SK-N-SH (cell line): ENCODE data around the gene AMMECR1. TPM values are rescaled to one million over a fixed set of nuclear protein-coding genes. Genes with fewer than 3 reads are reported as not detected.

Experiments
- CTCF ChIA-PET: fragments of 300-600, 350-600 bp; formaldehyde crosslinking; extraction: SDS; loops from one replicate; lab custom pipeline; 2021; lab: Yijun Ruan, JAX
- POLR2A ChIA-PET: fragments of 350-600 bp; sonication (Branson Sonifier 250); formaldehyde crosslinking; extraction: SDS; loops from one replicate; lab custom pipeline; 2020; ENCODE audit warnings: antibody characterized with exemption, inconsistent platforms; lab: Yijun Ruan, JAX
- DNase-seq: peaks from one replicate; pipeline ENCODE4 v3.0.0; 2012
- H2AFZ ChIP-seq: fragments of 200-600 bp; sonication (generic); 2 replicates; pipeline ENCODE4 v1.8.1; 2016; ENCODE audit warnings: antibody characterized with exemption, mild to moderate bottlenecking, low read depth
- H3F3A ChIP-seq: fragments of 200-600 bp; sonication (generic); replicated peaks from 2 replicates; pipeline ENCODE3; 2016; ENCODE audit warnings: antibody characterized with exemption, mild to moderate bottlenecking; ENCODE audit not compliant: insufficient read depth
- H3K27ac ChIP-seq, 2 experiments: fragments of 200-500 bp in 1 of 2; fragments of 200-600 bp in 1 of 2; sonication (Bioruptor generic) in 1 of 2; sonication (generic), shearing (Covaris generic) in 1 of 2; 2 replicates each; pipeline versions ENCODE4 v1.5.1 to v1.6.1; 2014 to 2016; ENCODE audit warnings: low read depth in 2 of 2, inconsistent platforms in 1 of 2, low read length in 1 of 2, mild to moderate bottlenecking in 1 of 2, mixed read lengths in 1 of 2
- H3K27me3 ChIP-seq: fragments of 200-600 bp; sonication (generic), shearing (Covaris generic); 2 replicates; pipeline ENCODE4 v1.6.1; 2016; ENCODE audit warnings: mixed run types; ENCODE audit not compliant: insufficient read depth
- H3K36me3 ChIP-seq, 2 experiments: fragments of 200-500 bp in 1 of 2; fragments of 200-600 bp in 1 of 2; sonication (Bioruptor generic) in 1 of 2; sonication (generic) in 1 of 2; replicated peaks in 1 of 2; 2 replicates each; pipeline versions ENCODE3 to v1.5.1; 2014 to 2016; ENCODE audit warnings: low read length in 1 of 2, mild to moderate bottlenecking in 1 of 2; ENCODE audit not compliant: insufficient read depth in 2 of 2, control insufficient read depth in 1 of 2
- H3K4me1 ChIP-seq, 2 experiments: fragments of 200-500 bp in 1 of 2; fragments of 200-600 bp in 1 of 2; sonication (Bioruptor generic) in 1 of 2; sonication (generic), shearing (Covaris generic) in 1 of 2; 2 replicates each; pipeline versions ENCODE4 v1.5.1 to v1.6.1; 2014 to 2016; ENCODE audit warnings: low read depth in 1 of 2, low read length in 1 of 2, mixed run types in 1 of 2; ENCODE audit not compliant: insufficient read depth in 2 of 2, control insufficient read depth in 1 of 2
- H3K4me2 ChIP-seq: fragments of 200-600 bp; sonication (generic), shearing (Covaris generic); 2 replicates; pipeline ENCODE4 v1.6.1; 2017; ENCODE audit warnings: mixed run types
- H3K4me3 ChIP-seq, 2 experiments: fragments of 200-500 bp in 1 of 2; fragments of 200-600 bp in 1 of 2; sonication (Bioruptor generic) in 1 of 2; sonication (generic), shearing (Covaris generic) in 1 of 2; 2 replicates each; pipeline versions ENCODE4 v1.5.1 to v1.8.1; 2014 to 2016; ENCODE audit warnings: low read depth in 2 of 2, inconsistent platforms in 1 of 2, low read length in 1 of 2, mild to moderate bottlenecking in 1 of 2, mixed read lengths in 1 of 2, moderate library complexity in 1 of 2
- H3K79me2 ChIP-seq: fragments of 200-600 bp; sonication (generic); 2 replicates; pipeline ENCODE4 v1.8.1; 2017; ENCODE audit warnings: mild to moderate bottlenecking; ENCODE audit not compliant: insufficient read depth
- H3K9ac ChIP-seq: fragments of 200-600 bp; sonication (generic); 2 replicates; pipeline ENCODE4 v1.6.1; 2017; ENCODE audit warnings: mixed run types
- H3K9me2 ChIP-seq: fragments of 200-600 bp; sonication (generic); 2 replicates; pipeline ENCODE4 v1.6.1; 2017; ENCODE audit warnings: mixed run types
- H3K9me3 ChIP-seq: fragments of 200-600 bp; sonication (generic); 2 replicates; pipeline ENCODE4 v1.6.1; 2017; ENCODE audit warnings: mixed run types, mild to moderate bottlenecking, moderate library complexity
- H4K20me1 ChIP-seq: fragments of 200-600 bp; sonication (generic); 2 replicates; pipeline ENCODE4 v1.6.1; 2017; ENCODE audit warnings: mild to moderate bottlenecking, mixed run types; ENCODE audit not compliant: insufficient read depth
- CTCF ChIP-seq: fragments of 200-600 bp; sonication (generic); IDR thresholded peaks from 2 replicates; pipeline ENCODE4 v1.6.1; 2017; ENCODE audit warnings: antibody characterized with exemption, mild to moderate bottlenecking, moderate library complexity
- FOSL2 ChIP-seq: IDR thresholded peaks from 2 replicates; pipeline ENCODE4 v1.4.0; 2012; ENCODE audit warnings: low read depth, mild to moderate bottlenecking, moderate library complexity, borderline replicate concordance
- FOXJ3 ChIP-seq: sonication (generic); formaldehyde crosslinking; IDR thresholded peaks from 2 replicates; pipeline ENCODE4 v1.5.1; 2020; ENCODE audit warnings: mild to moderate bottlenecking, missing genetic modification reagents
- MEF2A ChIP-seq: IDR thresholded peaks from 2 replicates; pipeline ENCODE4 v1.4.0; 2012; ENCODE audit warnings: low read depth, borderline replicate concordance
- MXI1 ChIP-seq: IDR thresholded peaks from 2 replicates; pipeline ENCODE4 v1.6.1; 2012; ENCODE audit warnings: mild to moderate bottlenecking, low read depth, low read length, improper control_type of control experiment
- NFIC ChIP-seq: IDR thresholded peaks from 2 replicates; pipeline ENCODE4 v1.4.0; 2012; ENCODE audit warnings: borderline replicate concordance
- NRF1 ChIP-seq: IDR thresholded peaks from 2 replicates; pipeline ENCODE4 v1.6.1; 2012; ENCODE audit warnings: low read depth, mild to moderate bottlenecking, low read length
- PBX3 ChIP-seq: IDR thresholded peaks from 2 replicates; pipeline ENCODE4; 2012
- RFX5 ChIP-seq: IDR thresholded peaks from 2 replicates; pipeline ENCODE4 v1.6.1; 2012; ENCODE audit warnings: mild to moderate bottlenecking, improper control_type of control experiment, low read length
- RXRA ChIP-seq: IDR thresholded peaks from 2 replicates; pipeline ENCODE4 v1.4.0; 2012; ENCODE audit warnings: low read depth, mild to moderate bottlenecking, borderline replicate concordance
- SMC3 ChIP-seq: IDR thresholded peaks from 2 replicates; pipeline ENCODE4 v1.6.1; 2012; ENCODE audit warnings: low read depth, low read length, improper control_type of control experiment
- TAF1 ChIP-seq: IDR thresholded peaks from 2 replicates; pipeline ENCODE4 v1.6.1; 2012; ENCODE audit warnings: low read depth, mild to moderate bottlenecking, low read length, moderate library complexity, borderline replicate concordance
- TCF12 ChIP-seq: IDR thresholded peaks from 2 replicates; pipeline ENCODE4 v1.4.0; 2012
- USF1 ChIP-seq: IDR thresholded peaks from 2 replicates; pipeline ENCODE4 v1.4.0; 2012; ENCODE audit warnings: low read depth, borderline replicate concordance
- WGBS: methylation state at CpG from one replicate; pipeline ENCODE4 v1.1.6; 2017; ENCODE audit warnings: low lambda C conversion rate; 5-methylcytosine and 5-hydroxymethylcytosine counted together
- polyA plus RNA-seq, 3 experiments: library from polyadenylated mRNA; depleted of rRNA; stranded (reverse); fragments of >200 nt; gene quantifications; 2 replicates each; pipeline ENCODE4 v1.2.3, GENCODE V29; 2012
- TF ChIP-seq, protein P1 (sequence below): IDR thresholded peaks from 2 replicates; pipeline ENCODE4 v1.4.0; 2012; ENCODE audit warnings: low read depth
- TF ChIP-seq, protein P2 (sequence below): IDR thresholded peaks from 2 replicates; pipeline ENCODE4 v1.4.0; 2012; ENCODE audit warnings: low read depth, borderline replicate concordance
- TF ChIP-seq, protein P3 (sequence below): fragments of 150-350 bp; IDR thresholded peaks from 2 replicates; pipeline ENCODE4 v1.6.1; 2016; ENCODE audit warnings: mild to moderate bottlenecking, low read depth, low read length

Gene AMMECR1
- polyA plus RNA-seq, 1 of the 3 experiments (the other 2 are of a cell fraction) = 1.3 TPM

DNA sequence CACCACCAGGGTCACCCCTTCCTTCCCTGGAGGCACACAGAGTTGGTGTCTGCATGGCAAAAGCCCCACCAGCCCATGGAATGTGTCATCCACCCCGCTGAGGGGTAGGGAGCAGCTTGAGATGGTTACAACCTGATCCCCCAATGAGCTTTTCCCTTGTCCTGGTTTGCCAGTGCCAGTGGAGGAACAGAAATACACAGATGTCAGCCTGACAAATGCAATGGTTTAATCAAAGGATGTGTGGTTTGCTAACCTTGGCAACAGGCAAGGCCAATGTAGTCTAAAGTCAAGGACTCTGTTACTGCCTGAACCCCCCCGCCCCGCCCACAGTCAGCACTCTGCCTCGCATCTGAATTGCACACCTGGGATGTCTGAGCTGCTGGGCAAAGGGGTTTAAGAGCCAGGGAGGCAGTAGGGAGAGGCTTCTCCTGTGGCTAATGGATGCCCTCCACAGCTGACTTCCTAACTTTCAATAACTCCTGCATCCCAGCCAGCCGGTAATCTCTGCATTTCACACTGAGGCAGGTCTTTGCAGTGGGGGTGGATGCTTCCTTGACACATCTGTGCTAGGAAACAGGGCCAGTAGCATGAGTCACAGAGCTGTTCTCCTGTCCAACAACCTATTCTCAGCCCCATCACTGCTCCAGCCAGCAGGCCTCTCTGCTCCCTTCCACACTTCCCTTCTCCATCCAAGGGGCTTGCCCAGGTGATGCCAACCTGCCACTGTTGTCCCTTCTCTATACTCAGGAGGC is 137.5 kb downstream of the AMMECR1 start:
- H3K79me2 ChIP-seq = no peaks in the 10 kb centered on the region
- TF ChIP-seq, protein P1, sequence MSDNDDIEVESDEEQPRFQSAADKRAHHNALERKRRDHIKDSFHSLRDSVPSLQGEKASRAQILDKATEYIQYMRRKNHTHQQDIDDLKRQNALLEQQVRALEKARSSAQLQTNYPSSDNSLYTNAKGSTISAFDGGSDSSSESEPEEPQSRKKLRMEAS = no peak
- peak; percentile 63 for TF ChIP-seq PBX3
- no peak for TF ChIP-seq TAF1
- peak; percentile 41; the same call in 1 of the 2 replicates for TF ChIP-seq FOSL2
- no peak for TF ChIP-seq SMC3
- peak; percentile 74 for TF ChIP-seq TCF12
- TF ChIP-seq, all 33 proteins: peak for 3
- H3K4me1 ChIP-seq = no peaks in the 10 kb centered on the region; a peak in 1 of 4 replicates
- CTCF ChIA-PET = interaction anchor here (1.2 to 2.9 kb wide), 5 partner anchors 12 to 228 kb away, joined by 4 to 10 read pairs (median 6); no protein-coding TSS in a partner anchor
- no peak overlapping the region for H3K4me3 ChIP-seq
- H3K4me2 ChIP-seq = peak overlapping the region; percentile 26
- POLR2A ChIA-PET = no interaction called here
- H3K9ac ChIP-seq = no peak overlapping the region
- H3K27ac ChIP-seq = peak overlapping the region in 1 of 2 experiments; percentile 59; a peak in 2 of 4 replicates
- H2AFZ ChIP-seq = no peak overlapping the region
- 30% methylated on average over 4 of the region's 5 CpGs for WGBS
- H3K27me3 ChIP-seq = no peaks in the 10 kb centered on the region
- DNase-seq = no peak
- no peaks in the 10 kb centered on the region for H3F3A ChIP-seq
- no peaks in the 10 kb centered on the region for H3K36me3 ChIP-seq
- H3K9me2 ChIP-seq = no peaks in the 10 kb centered on the region
- no peaks in the 10 kb centered on the region for H3K9me3 ChIP-seq
- H4K20me1 ChIP-seq = no peaks in the 10 kb centered on the region

- Histone ChIP-seq H3K9ac (no peak overlapping the region), H3K4me1 (no peaks in the 10 kb centered on the region; a peak in 1 of 4 replicates), H3K9me2 (no peaks in the 10 kb centered on the region), H3K9me3 (no peaks in the 10 kb centered on the region), H3K36me3 (no peaks in the 10 kb centered on the region), H4K20me1 (no peaks in the 10 kb centered on the region), H3K4me3 (no peak overlapping the region), H2AFZ (no peak overlapping the region), H3K4me2 (no peak overlapping the region), H3K27me3 (no peaks in the 10 kb centered on the region), H3K27ac (no peak overlapping the region), H3K79me2 (no peaks in the 10 kb centered on the region), H3F3A (no peaks in the 10 kb centered on the region)
- POLR2A ChIA-PET = no interaction called here
- CTCF ChIA-PET = interaction anchor here (1.6 to 2.9 kb wide), 2 partner anchors 17 to 32 kb away, joined by 4 to 10 read pairs; no protein-coding TSS in a partner anchor
- 48% methylated on average over 5 of the region's 5 CpGs for WGBS
- TF ChIP-seq FOXJ3 (CRISPR knock-in tag) = no peak
- TF ChIP-seq MEF2A = no peak
- no peak for TF ChIP-seq CTCF
- no peak for TF ChIP-seq MXI1
- TF ChIP-seq, protein P1 = no peak
- TF ChIP-seq, protein P2, sequence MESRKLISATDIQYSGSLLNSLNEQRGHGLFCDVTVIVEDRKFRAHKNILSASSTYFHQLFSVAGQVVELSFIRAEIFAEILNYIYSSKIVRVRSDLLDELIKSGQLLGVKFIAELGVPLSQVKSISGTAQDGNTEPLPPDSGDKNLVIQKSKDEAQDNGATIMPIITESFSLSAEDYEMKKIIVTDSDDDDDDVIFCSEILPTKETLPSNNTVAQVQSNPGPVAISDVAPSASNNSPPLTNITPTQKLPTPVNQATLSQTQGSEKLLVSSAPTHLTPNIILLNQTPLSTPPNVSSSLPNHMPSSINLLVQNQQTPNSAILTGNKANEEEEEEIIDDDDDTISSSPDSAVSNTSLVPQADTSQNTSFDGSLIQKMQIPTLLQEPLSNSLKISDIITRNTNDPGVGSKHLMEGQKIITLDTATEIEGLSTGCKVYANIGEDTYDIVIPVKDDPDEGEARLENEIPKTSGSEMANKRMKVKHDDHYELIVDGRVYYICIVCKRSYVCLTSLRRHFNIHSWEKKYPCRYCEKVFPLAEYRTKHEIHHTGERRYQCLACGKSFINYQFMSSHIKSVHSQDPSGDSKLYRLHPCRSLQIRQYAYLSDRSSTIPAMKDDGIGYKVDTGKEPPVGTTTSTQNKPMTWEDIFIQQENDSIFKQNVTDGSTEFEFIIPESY = no peak
- TF ChIP-seq NFIC = no peak
- no peak for TF ChIP-seq USF1
- no peak for TF ChIP-seq FOSL2
- no peak for TF ChIP-seq NRF1
- TF ChIP-seq RFX5 = no peak
- TF ChIP-seq, protein P3, sequence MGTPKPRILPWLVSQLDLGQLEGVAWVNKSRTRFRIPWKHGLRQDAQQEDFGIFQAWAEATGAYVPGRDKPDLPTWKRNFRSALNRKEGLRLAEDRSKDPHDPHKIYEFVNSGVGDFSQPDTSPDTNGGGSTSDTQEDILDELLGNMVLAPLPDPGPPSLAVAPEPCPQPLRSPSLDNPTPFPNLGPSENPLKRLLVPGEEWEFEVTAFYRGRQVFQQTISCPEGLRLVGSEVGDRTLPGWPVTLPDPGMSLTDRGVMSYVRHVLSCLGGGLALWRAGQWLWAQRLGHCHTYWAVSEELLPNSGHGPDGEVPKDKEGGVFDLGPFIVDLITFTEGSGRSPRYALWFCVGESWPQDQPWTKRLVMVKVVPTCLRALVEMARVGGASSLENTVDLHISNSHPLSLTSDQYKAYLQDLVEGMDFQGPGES = no peak
- no peak for TF ChIP-seq RXRA
- no peak for DNase-seq
Observed at GRCh38 chrX:110178179-110178865, 139.6 kb downstream of the AMMECR1 start.
